ENCODE results near the gene TNFRSF25.
A peak's percentile ranks its signal among the peaks of the same experiment; 100 is the strongest.

The TNFRSF25 gene

DNA sequence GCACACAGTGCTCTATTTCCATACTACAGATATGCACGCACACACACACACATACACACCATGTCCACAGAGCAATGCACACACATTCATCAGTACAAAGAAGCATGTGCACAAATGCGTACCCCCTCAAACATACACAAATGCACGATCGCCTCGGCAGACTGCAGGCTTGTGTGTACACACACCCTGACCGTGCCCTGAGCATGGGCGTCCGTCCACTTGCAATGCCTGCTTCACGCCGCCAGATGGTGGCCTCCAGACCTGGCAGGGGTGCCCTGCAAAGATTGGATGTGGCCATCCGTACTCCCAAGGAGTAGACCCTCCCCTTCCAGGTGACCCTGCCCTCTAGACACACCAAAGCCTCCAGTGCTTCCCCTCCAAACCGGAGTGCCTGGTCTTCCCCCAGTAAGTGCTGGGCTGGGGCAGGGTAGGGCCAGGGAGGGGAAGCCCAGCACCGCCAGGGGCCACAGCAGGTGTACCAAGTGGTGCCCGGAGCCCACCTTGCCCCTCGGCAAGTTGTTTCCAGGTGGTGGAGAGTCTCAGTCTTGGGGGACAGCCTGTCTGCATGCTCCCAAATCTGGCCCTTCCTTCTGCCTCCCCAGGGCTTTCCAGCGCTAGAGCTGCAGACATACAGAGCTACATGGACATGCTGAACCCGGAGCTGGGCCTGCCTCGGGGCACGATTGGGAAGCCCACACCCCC is 20.8 kb downstream of the TNFRSF25 start:
- peaks cover 16% of the 10 kb centered on the region for H3K4me1 ChIP-seq (ENCODE audit: insufficient read depth, low read length, severe bottlenecking)
- no peaks in the 10 kb centered on the region for H3F3A ChIP-seq (ENCODE audit: insufficient read depth, low read length)
- H3K4me2 ChIP-seq (ENCODE audit: low read length) = no peak overlapping the region
- H3K9ac ChIP-seq (ENCODE audit: low read length) = no peak overlapping the region
- TF ChIP-seq, protein P1, sequence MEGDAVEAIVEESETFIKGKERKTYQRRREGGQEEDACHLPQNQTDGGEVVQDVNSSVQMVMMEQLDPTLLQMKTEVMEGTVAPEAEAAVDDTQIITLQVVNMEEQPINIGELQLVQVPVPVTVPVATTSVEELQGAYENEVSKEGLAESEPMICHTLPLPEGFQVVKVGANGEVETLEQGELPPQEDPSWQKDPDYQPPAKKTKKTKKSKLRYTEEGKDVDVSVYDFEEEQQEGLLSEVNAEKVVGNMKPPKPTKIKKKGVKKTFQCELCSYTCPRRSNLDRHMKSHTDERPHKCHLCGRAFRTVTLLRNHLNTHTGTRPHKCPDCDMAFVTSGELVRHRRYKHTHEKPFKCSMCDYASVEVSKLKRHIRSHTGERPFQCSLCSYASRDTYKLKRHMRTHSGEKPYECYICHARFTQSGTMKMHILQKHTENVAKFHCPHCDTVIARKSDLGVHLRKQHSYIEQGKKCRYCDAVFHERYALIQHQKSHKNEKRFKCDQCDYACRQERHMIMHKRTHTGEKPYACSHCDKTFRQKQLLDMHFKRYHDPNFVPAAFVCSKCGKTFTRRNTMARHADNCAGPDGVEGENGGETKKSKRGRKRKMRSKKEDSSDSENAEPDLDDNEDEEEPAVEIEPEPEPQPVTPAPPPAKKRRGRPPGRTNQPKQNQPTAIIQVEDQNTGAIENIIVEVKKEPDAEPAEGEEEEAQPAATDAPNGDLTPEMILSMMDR (IDR thresholded peaks at IDR 0.05; ENCODE audit: low read length) = peak; percentile 62
- TF ChIP-seq EZH2 (IDR thresholded peaks at IDR 0.05; ENCODE audit: borderline replicate concordance, low read length) = no peak
- H3K4me3 ChIP-seq (ENCODE audit: low read depth, low read length, poor library complexity, severe bottlenecking) = no peak overlapping the region
- no peaks in the 10 kb centered on the region for H3K79me2 ChIP-seq (ENCODE audit: insufficient read depth, low read length)
- no peaks in the 10 kb centered on the region for H3K9me2 ChIP-seq (ENCODE audit: low read depth, low read length)
- H3K27ac ChIP-seq (ENCODE audit: low read depth, low read length, poor library complexity, severe bottlenecking) = no peak overlapping the region
- no peaks in the 10 kb centered on the region for H3K36me3 ChIP-seq (ENCODE audit: insufficient read depth, low read length)
- H3K27me3 ChIP-seq (ENCODE audit: insufficient read depth, low read length) = peaks cover 8% of the 10 kb centered on the region
- no peaks in the 10 kb centered on the region for H4K20me1 ChIP-seq (ENCODE audit: insufficient read depth, low read length)
- H3K9me3 ChIP-seq (ENCODE audit: low read length) = no peaks in the 10 kb centered on the region
- no peak overlapping the region for H2AFZ ChIP-seq (ENCODE audit: low read length)

DNA sequence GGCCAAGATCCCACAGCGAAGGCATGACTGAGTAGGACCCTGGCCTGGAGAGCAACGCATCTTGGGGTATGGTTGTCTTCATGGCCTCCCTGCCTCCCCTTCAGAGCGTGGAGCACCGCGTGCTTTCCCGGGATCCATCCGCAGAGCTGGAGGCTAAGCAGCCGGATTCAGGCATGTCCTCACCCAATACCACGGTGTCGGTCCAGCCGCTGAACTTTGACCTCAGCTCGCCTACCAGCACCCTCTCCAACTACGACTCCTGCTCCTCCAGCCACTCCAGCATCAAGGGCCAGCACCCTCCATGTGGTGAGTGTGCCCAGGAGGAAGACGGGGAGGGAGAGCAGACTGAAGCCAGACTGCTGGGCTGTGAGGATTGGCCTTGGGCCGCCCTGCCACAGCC is 21.6 kb downstream of the TNFRSF25 start:
- Histone ChIP-seq H4K20me1 (ENCODE audit: insufficient read depth, low read length) (no peaks in the 10 kb centered on the region), H3K27ac (ENCODE audit: low read depth, low read length, poor library complexity, severe bottlenecking) (no peak overlapping the region), H3K79me2 (ENCODE audit: insufficient read depth, low read length) (no peaks in the 10 kb centered on the region), H3F3A (ENCODE audit: insufficient read depth, low read length) (no peaks in the 10 kb centered on the region), H3K4me2 (ENCODE audit: low read length) (no peak overlapping the region), H3K4me1 (ENCODE audit: insufficient read depth, low read length, severe bottlenecking) (peaks cover 16% of the 10 kb centered on the region), H3K9me3 (ENCODE audit: low read length) (no peaks in the 10 kb centered on the region), H3K9me2 (ENCODE audit: low read depth, low read length) (no peaks in the 10 kb centered on the region), H3K27me3 (ENCODE audit: insufficient read depth, low read length) (peaks cover under 1% of the 10 kb centered on the region), H3K36me3 (ENCODE audit: insufficient read depth, low read length) (no peaks in the 10 kb centered on the region), H3K9ac (ENCODE audit: low read length) (no peak overlapping the region), H2AFZ (ENCODE audit: low read length) (no peak overlapping the region), H3K4me3 (ENCODE audit: low read depth, low read length, poor library complexity, severe bottlenecking) (no peak overlapping the region)
- TF ChIP-seq, protein P1 (IDR thresholded peaks at IDR 0.05; ENCODE audit: low read length) = no peak
- TF ChIP-seq EZH2 (IDR thresholded peaks at IDR 0.05; ENCODE audit: borderline replicate concordance, low read length) = no peak

DNA sequence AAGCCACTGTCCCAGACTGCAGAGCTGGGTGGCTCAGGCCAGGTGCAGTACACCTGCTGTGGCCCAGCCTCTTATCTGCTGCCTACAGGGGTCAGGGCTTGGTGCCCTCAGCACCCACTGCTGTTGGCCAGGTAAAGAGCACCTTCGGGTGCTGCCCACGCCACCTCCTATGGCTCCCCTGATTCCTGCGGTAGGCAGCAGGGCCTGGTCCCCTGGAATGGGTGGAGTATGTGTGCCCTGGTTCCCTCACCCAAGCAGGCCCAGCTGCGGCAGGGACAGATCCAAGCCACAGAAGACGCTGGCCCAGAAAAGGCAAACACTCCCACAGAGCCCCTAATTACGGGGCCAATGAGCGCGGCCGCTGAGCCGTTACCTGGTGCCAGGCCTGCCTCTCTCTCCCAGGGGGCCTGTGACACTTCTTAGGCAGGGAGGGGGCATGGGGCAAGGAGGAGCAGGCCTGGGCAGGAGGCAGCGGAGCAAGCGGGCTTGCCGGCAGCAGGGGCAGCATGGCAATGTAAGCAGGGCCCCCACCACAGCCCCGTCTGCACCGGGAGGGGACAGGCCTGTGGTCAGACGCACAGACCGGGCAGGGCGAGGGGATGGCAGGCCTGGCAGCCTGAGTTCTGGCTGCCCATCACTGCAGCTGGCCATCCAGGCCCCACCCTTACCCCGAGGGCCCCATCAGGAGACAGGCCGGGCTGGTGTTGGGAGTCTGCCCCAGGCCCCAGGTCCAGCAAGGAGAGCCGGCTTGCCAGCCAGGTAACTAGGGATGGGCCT is 22.4 kb downstream of the TNFRSF25 start:
- H3K4me2 ChIP-seq (ENCODE audit: low read length) = no peak overlapping the region

More for the DNA sequence above, 22.4 kb downstream of the TNFRSF25 start:
- Histone ChIP-seq H3K36me3 (ENCODE audit: insufficient read depth, low read length) (no peaks in the 10 kb centered on the region), H2AFZ (ENCODE audit: low read length) (no peak overlapping the region), H3K9me3 (ENCODE audit: low read length) (no peaks in the 10 kb centered on the region), H3K4me1 (ENCODE audit: insufficient read depth, low read length, severe bottlenecking) (peaks cover 16% of the 10 kb centered on the region), H3K9me2 (ENCODE audit: low read depth, low read length) (no peaks in the 10 kb centered on the region), H3K27me3 (ENCODE audit: insufficient read depth, low read length) (no peaks in the 10 kb centered on the region; the same call in none of the 2 replicates), H3K79me2 (ENCODE audit: insufficient read depth, low read length) (no peaks in the 10 kb centered on the region), H3K27ac (ENCODE audit: low read depth, low read length, poor library complexity, severe bottlenecking) (no peak overlapping the region), H3K9ac (ENCODE audit: low read length) (no peak overlapping the region), H3K4me3 (ENCODE audit: low read depth, low read length, poor library complexity, severe bottlenecking) (no peak overlapping the region), H4K20me1 (ENCODE audit: insufficient read depth, low read length) (no peaks in the 10 kb centered on the region), H3F3A (ENCODE audit: insufficient read depth, low read length) (no peaks in the 10 kb centered on the region)
- TF ChIP-seq EZH2 (IDR thresholded peaks at IDR 0.05; ENCODE audit: borderline replicate concordance, low read length) = no peak
- TF ChIP-seq, protein P1 (IDR thresholded peaks at IDR 0.05; ENCODE audit: low read length) = no peak

All from OCI-LY1 (cell line).